ENCODE measurements around the gene VOPP1. TPM values are rescaled to one million over a fixed set of nuclear protein-coding genes. Genes with fewer than 3 reads are reported as not detected.

The VOPP1 gene
- total and polyA plus RNA-seq, 2 donors (not counting 3 experiments of a cell fraction or from before 2014, with no cell fraction given): 85.6 to 154 TPM

DNA sequence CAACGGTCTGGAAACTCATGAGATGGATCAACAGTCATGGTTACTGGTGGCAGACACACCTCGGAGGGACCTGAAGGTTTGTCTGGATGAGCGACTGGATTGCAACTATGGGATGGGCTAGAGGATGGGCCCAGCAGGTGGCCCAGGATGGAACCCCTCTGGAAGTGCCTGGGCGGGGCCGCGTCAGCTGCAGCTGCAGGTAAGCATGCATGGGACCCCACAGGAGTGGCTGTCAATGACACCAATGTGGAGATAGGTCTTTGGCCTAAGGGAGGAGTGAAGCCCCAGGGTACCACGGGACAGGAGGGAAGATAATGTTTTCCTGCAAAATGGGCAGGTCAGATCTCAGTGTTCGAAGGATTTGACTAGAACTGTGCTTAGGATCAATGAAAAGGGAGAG, 103.8 kb downstream of the VOPP1 start:
- dilution Hi-C loops (cut with MboI; ENCODE audit: extremely low pct_ligation_motif_present, low sequenced_read_pairs) (no loop called here), intact Hi-C loops (cut with micrococcal nuclease) (no loop called here)
- BruUV-seq (replicated peaks): no TSS peak
- TF ChIP-seq MYC (IDR thresholded peaks at IDR 0.05; ENCODE audit: low read depth, low read length) (no peak), POLR2AphosphoS5 (IDR thresholded peaks at IDR 0.05; ENCODE audit: insufficient read depth, low read depth, low read length) (no peak), CTCF (IDR thresholded peaks at IDR 0.05; ENCODE audit: extremely low read depth in 1 of 2, insufficient read depth in 1 of 2, low read depth in 1 of 2, low read length in 2 of 2) (no peak), POLR2A (IDR thresholded peaks at IDR 0.05; ENCODE audit: low read depth, low read length) (no peak), EZH2 (IDR thresholded peaks at IDR 0.05; ENCODE audit: borderline replicate concordance, low read depth, low read length, severe bottlenecking) (no peak), GATA2 (IDR thresholded peaks at IDR 0.05; ENCODE audit: insufficient read depth, insufficient read length, low read depth, low read length) (no peak), FOS (IDR thresholded peaks at IDR 0.05; ENCODE audit: borderline replicate concordance, insufficient read depth, low read length) (no peak), JUN (IDR thresholded peaks at IDR 0.05; ENCODE audit: borderline replicate concordance, insufficient read depth, insufficient read length, low read depth) (no peak)
- TF ChIP-seq, protein P1, sequence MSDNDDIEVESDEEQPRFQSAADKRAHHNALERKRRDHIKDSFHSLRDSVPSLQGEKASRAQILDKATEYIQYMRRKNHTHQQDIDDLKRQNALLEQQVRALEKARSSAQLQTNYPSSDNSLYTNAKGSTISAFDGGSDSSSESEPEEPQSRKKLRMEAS (IDR thresholded peaks at IDR 0.05; ENCODE audit: insufficient read depth, insufficient read length): no peak
- Histone ChIP-seq H3K9me3 (replicated peaks; ENCODE audit: control insufficient read depth, insufficient read depth, low read length) (no peaks in the 10 kb centered on the region), H3K4me1 (ENCODE audit: control insufficient read depth, extremely low read depth, insufficient read depth, low read length) (no peaks in the 10 kb centered on the region), H3K4me3 (replicated peaks in 1 of 3; ENCODE audit: insufficient read depth in 1 of 3, low read depth in 1 of 3, low read length in 3 of 3) (no peak overlapping the region), H2AFZ (ENCODE audit: low read depth, low read length) (no peak overlapping the region), H3K9ac (replicated peaks; ENCODE audit: extremely low read depth, insufficient read depth, low read length) (no peak overlapping the region), H3K36me3 (ENCODE audit: control insufficient read depth in 2 of 2, extremely low read depth in 1 of 2, insufficient read depth in 2 of 2, low read length in 2 of 2) (peaks cover 17 to 31% of the 10 kb centered on the region in 2 experiments), H3K4me2 (ENCODE audit: insufficient read depth, low read length) (no peak overlapping the region), H4K20me1 (replicated peaks; ENCODE audit: control insufficient read depth, extremely low read depth, insufficient read depth, low read length) (no peaks in the 10 kb centered on the region), H3K9me1 (replicated peaks; ENCODE audit: control insufficient read depth, extremely low read depth, insufficient read depth, low read length) (no peaks in the 10 kb centered on the region), H3K27me3 (ENCODE audit: control insufficient read depth in 2 of 2, insufficient read depth in 2 of 2, low read length in 2 of 2) (no peaks in the 10 kb centered on the region), H3K79me2 (ENCODE audit: control insufficient read depth, insufficient read depth, low read length) (peaks cover 2% of the 10 kb centered on the region), H3K27ac (ENCODE audit: insufficient read depth, low read depth, low read length) (no peak overlapping the region)
- no peak for DNase-seq (ENCODE audit: low read depth, low spot score)
- ChIA-PET CTCF (interaction anchor here (0.7 kb wide), 2 partner anchors 20 to 35 kb away, joined by 3 read pairs; no protein-coding TSS in a partner anchor), POLR2A (no interaction called here)
- no peak for FAIRE-seq
